Muscle of back (tissue), 13 donors: ENCODE results near the gene DGKK. TPM values are rescaled to one million over a fixed set of nuclear protein-coding genes. Genes with fewer than 3 reads are reported as not detected.
A peak's percentile ranks its signal among the peaks of the same experiment; 100 is the strongest.

ENCODE experiments used
- DNase-seq, 3 donors: peaks; one replicate each; pipeline versions ENCODE4 v3.0.0 to v3.0.0-alpha.2; 2013
- long read RNA-seq, 9 donors: transcript quantifications; one replicate each; lab custom pipeline, GENCODE V29; 2026
- polyA plus RNA-seq, 10 donors: library from polyadenylated mRNA; unstranded; fragments of 120-200 nt; gene quantifications; one replicate each; pipeline ENCODE4 v1.2.1, GENCODE V29; 2013; ENCODE audit not compliant: insufficient read length in 10 of 10

DGKK gene
- under 1 TPM in 3 of 10 donors, not detected in 7; 0.03 to 0.07 (median 0.05) TPM for polyA plus RNA-seq
- long read RNA-seq, donor 1: 0 reads
- long read RNA-seq, donor 2: 0 reads
- long read RNA-seq, donor 3: 0 reads
- long read RNA-seq, donor 4: 0 reads
- long read RNA-seq, donor 5: 0 reads
- long read RNA-seq, donor 6: 0 reads
- long read RNA-seq, donor 7: 0 reads
- long read RNA-seq, donor 8: 0 reads
- long read RNA-seq, donor 9: 0 reads

- peak in 1 of 3 donors; percentile 27 for DNase-seq
These were observed at the start of gene DGKK for GRCh38 chrX:50470103-50471031. TSS of gene DGKK (minus strand) at chrX:50470825. CDS start at chrX:50470678, 147 bp downstream.

- DNase-seq: no peak
These were observed 44.2 kb upstream of the DGKK start for GRCh38 chrX:50514811-50515210.

GRCh38 chrX:50497114-50497513, 26.5 kb upstream of the DGKK start:
- no peak for DNase-seq

- DNase-seq: peak in 1 of 3 donors; percentile 30
These were observed 25.0 kb upstream of the DGKK start for GRCh38 chrX:50495616-50496015.

GRCh38 chrX:50492720-50493119, 22.1 kb upstream of the DGKK start:
- no peak for DNase-seq

GRCh38 chrX:50484662-50485061, 14.0 kb upstream of the DGKK start:
- DNase-seq: no peak

- no peak for DNase-seq
These were observed 12.7 kb upstream of the DGKK start for GRCh38 chrX:50483283-50483682.

GRCh38 chrX:50475208-50475607, 4.6 kb upstream of the DGKK start:
- no peak for DNase-seq

- peak in 1 of 3 donors; percentile 5 for DNase-seq
These were observed 765 bp upstream of the DGKK start for GRCh38 chrX:50471390-50471789.

- DNase-seq: no peak
These were observed 1.4 kb downstream of the DGKK start for GRCh38 chrX:50469206-50469605.

GRCh38 chrX:50459615-50460014, 11.0 kb downstream of the DGKK start:
- no peak for DNase-seq

- no peak for DNase-seq
These were observed 12.1 kb downstream of the DGKK start for GRCh38 chrX:50458483-50458882.

- no peak for DNase-seq
These were observed 13.7 kb downstream of the DGKK start for GRCh38 chrX:50456712-50457484.

- DNase-seq: no peak
These were observed 17.8 kb downstream of the DGKK start for GRCh38 chrX:50452782-50453181.

GRCh38 chrX:50450324-50450723, 20.3 kb downstream of the DGKK start:
- no peak for DNase-seq

- no peak for DNase-seq
These were observed 22.1 kb downstream of the DGKK start for GRCh38 chrX:50448565-50448964.

- DNase-seq: no peak
These were observed 23.1 kb downstream of the DGKK start for GRCh38 chrX:50447535-50447934.

GRCh38 chrX:50442426-50443116, 28.1 kb downstream of the DGKK start:
- DNase-seq: no peak

GRCh38 chrX:50436797-50437196, 33.8 kb downstream of the DGKK start:
- DNase-seq: no peak

GRCh38 chrX:50432829-50433289, 37.8 kb downstream of the DGKK start:
- no peak for DNase-seq

GRCh38 chrX:50431623-50432022, 39.0 kb downstream of the DGKK start:
- no peak for DNase-seq
